ENCODE data around the gene RABGAP1L.
"Not testable (repeated sequence)": the region's sequence is repeated elsewhere in the genome, so short reads cannot be mapped to it uniquely, and the experiment has no call there.

GRCh38 chr1:174816621-174817020, 657.3 kb downstream of the RABGAP1L start:
- not testable (repeated sequence) for TF ChIP-seq CTCF (conservative IDR thresholded peaks at IDR 0.05); EZH2 (IDR thresholded peaks at IDR 0.05; ENCODE audit: low read depth)
